Epithelial cell of proximal tubule (primary cell): Measurements from ENCODE around the gene PCK1. TPM values are rescaled to one million over a fixed set of nuclear protein-coding genes. Genes with fewer than 3 reads are reported as not detected.

Experiments
- DNase-seq: peaks from one replicate; pipeline ENCODE4 v3.0.0-alpha.2; 2011; ENCODE audit warnings: low read depth
- H3K4me3 ChIP-seq: 2 replicates; pipeline ENCODE4 v1.5.1; 2011; ENCODE audit warnings: low read depth, mild to moderate bottlenecking, low read length
- total RNA-seq: library from RNA; depleted of rRNA; stranded (reverse); fragments of >200 nt; gene quantifications from 2 replicates; pipeline ENCODE4 v1.2.3, GENCODE V29; 2015
- TF ChIP-seq, protein P1 (sequence below): conservative IDR thresholded peaks from 2 replicates; pipeline ENCODE4 v1.5.1; 2012; ENCODE audit warnings: low read depth, mild to moderate bottlenecking, low read length

PCK1 gene
- total RNA-seq, 1 donor from 2014 or later, result not detected

DNA sequence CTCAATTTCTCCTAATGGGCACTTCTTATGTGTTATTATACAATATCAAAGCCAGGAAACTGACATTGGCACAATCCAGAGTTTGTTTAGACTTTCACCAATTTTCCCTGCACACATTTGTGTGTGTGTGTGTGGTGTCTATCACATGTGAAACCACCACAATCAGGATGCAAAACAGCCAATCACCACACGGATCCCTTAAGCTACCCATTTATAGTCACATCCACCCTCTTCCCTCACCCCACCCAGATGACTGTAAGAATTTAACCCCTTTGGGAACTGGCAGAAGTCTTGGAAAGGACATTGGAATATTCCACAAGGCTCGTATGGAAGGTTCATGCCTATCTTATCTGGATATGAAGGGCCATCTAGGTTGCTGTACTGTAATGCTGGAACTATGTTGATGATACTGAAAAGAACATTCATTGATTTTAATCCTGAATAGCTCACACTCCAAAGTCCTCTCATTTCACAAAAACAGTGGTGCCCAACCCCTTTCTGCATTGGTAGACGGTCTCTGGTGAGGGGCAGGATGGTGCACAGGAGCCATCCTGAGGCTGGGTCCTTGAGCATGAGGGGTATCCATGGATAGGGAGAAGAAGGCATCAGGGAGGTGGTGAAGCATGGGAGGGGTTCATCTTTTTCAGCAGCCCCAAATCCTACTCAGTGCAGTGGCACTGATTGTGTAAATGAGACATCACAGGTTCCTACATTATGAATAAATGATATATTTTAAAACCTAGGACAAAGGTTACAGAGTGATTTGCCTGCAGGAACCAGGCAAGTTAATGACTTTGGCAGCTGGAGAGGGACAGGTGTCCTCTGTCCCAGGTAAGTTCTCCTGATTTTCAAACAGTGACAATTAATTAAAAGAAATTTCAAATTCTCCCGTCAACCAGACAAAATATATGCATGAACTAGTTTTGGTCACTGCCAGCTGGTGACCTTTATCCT is 23.9 kb upstream of the PCK1 start:
- H3K4me3 ChIP-seq, result no peak overlapping the region
- TF ChIP-seq, protein P1, sequence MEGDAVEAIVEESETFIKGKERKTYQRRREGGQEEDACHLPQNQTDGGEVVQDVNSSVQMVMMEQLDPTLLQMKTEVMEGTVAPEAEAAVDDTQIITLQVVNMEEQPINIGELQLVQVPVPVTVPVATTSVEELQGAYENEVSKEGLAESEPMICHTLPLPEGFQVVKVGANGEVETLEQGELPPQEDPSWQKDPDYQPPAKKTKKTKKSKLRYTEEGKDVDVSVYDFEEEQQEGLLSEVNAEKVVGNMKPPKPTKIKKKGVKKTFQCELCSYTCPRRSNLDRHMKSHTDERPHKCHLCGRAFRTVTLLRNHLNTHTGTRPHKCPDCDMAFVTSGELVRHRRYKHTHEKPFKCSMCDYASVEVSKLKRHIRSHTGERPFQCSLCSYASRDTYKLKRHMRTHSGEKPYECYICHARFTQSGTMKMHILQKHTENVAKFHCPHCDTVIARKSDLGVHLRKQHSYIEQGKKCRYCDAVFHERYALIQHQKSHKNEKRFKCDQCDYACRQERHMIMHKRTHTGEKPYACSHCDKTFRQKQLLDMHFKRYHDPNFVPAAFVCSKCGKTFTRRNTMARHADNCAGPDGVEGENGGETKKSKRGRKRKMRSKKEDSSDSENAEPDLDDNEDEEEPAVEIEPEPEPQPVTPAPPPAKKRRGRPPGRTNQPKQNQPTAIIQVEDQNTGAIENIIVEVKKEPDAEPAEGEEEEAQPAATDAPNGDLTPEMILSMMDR, result no peak
- no peak for DNase-seq

DNA sequence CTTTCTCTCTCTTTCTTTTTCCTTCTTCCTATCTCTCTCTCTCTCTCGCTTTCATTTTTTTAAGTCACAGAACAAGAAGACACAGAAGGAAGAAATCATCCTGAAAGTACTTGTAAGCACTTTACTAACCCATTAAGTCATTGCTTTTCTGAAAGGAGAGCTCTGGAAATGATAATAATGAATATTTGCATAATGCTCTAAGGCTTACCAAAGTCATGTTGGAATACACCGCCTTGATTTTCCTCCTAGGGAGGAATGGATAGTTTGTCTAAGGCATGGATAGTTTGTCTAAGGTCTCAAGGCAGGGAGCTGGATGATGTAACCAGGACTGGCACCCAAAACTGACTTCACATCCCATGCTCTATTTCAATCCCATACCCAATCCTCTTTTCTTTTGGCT is 23.1 kb upstream of the PCK1 start:
- no peak overlapping the region for H3K4me3 ChIP-seq
- TF ChIP-seq, protein P1, result no peak
- DNase-seq, result no peak

DNA sequence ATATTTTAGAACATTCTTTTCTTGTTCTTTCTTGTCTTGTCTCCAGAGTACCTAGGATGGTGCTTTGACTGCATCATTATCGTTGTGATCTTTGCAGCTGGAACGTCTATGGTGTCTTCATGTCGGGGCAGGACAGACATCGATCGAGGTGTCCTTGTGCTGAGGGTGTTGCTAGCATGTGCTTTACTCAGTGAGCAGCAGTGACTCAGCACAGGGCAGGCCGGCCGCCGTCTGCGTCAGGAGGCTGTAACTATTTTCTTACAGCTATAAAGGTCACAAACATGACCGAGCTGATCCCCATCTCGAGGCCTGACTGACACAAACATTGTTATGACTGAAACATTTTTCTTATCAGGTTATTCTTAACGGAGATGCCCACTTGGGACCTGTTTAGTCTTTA is 21.0 kb upstream of the PCK1 start:
- no peak overlapping the region for H3K4me3 ChIP-seq
- DNase-seq, result no peak
- TF ChIP-seq, protein P1, result no peak

DNA sequence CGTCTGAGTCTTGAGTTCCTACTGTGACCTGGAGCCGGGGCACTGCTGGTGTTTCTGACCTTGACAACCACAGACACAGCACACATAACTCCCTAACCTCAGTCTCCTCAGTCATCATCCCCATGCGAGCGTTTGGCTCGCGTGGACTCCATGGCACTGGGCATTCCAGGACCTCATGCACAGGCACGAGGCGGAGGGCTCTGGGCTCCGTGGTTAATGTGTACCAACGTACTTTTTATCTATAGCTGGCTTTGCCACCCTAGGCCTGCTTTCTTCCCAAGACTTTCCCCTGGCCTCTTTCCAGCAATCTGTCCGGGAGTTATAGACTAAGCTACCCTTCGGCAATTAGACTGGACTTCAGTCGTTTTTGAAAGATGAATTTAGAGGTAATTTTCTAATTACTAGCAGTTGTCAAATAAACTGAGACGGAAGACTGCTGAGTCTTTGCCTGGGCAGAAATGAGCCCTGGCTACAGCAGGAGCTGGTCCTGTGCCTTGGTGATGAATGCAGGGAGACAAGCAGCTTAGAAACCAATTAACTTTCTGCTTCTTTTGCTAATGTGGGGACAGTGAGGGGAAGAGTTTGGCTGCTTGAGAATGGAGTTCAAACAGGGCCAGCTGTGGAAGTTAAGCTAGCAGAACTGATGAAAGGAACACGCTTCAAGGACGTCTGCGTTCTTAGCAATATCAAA is 19.9 kb upstream of the PCK1 start:
- DNase-seq, result no peak
- no peak overlapping the region for H3K4me3 ChIP-seq
- TF ChIP-seq, protein P1, result no peak

DNA sequence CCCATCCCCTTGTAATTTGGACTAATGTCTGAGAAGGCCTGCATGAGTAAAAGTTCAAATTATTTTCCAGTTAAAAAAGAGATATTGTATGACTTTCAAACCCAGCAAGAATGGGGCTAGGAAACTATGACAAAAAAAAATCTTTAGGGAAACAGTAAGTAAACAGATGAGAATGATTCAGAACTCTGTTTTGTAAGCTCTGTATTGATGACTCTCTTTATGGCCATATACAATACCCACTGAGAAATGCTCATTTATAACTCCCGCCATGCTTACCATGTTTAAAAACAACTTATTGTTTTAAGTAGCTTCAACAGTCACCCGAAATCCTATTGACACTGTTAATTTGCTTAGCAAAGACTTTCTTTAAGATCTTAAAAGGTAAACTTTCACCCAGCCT is 17.2 kb upstream of the PCK1 start:
- TF ChIP-seq, protein P1, result no peak
- no peak overlapping the region for H3K4me3 ChIP-seq
- DNase-seq, result no peak

DNA sequence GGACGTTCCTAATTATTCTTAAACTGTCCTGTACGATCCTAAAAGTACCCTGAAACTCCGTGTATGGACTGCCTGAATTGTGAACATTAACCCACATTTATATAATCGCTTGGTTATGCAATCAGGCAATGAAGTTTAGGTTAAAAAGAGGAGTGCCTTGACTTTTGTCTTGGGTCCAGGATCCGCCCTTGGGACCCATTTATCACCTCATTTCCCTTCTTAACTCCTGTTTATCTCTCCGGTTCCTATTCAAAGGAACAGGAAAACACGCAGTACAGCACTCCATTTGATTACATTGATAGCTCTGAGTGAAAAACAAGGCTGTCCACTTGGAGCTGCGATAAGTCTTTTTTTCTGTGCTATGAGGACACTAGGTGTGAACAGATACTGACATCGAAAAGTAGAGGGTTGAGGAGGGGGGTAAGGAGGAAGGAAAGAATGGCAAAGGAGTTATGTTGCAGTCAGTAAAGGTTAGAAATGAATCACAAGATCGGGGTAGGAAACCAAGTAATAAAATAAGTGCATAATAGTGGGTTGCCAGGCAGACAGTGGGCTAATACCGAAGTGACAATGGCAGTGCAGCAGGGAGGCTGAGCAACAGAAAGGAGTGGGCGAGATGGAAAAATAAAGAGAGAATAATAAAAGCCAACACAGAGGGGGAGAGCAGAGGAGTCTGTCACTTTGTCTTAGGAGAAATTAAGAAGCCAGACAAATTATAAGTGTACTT is 15.9 kb upstream of the PCK1 start:
- DNase-seq, result no peak
- TF ChIP-seq, protein P1, result no peak
- no peak overlapping the region for H3K4me3 ChIP-seq
